Spleen (tissue), 11 donors: ENCODE data around the gene CHERP. TPM values are rescaled to one million over a fixed set of nuclear protein-coding genes. Genes with fewer than 3 reads are reported as not detected.

ENCODE experiments used
- DNase-seq: peaks from one replicate; pipeline ENCODE4 v3.0.0-alpha.2; 2020
- H3K27ac ChIP-seq, 8 donors: fragments of 200-600 bp; sonication (generic) in 7 of 8; 1 replicate in 4 of 8; 2 replicates in 4 of 8; pipeline versions ENCODE4 v1.5.0 to v1.8.0; 2016 to 2021; ENCODE audit warnings: inconsistent platforms in 4 of 8, mild to moderate bottlenecking in 4 of 8, moderate library complexity in 1 of 8
- H3K27me3 ChIP-seq, 7 donors: fragments of 200-600 bp; sonication (generic) in 6 of 7; replicated peaks in 1 of 7; 1 replicate in 4 of 7; 2 replicates in 3 of 7; pipeline versions ENCODE4 v1.5.0 to v1.8.0; 2016 to 2021; ENCODE audit warnings: inconsistent platforms in 3 of 7, mild to moderate bottlenecking in 1 of 7
- H3K36me3 ChIP-seq, 6 donors: fragments of 200-600 bp; sonication (generic) in 5 of 6; 1 replicate in 4 of 6; 2 replicates in 2 of 6; pipeline versions ENCODE4 v1.5.0 to v1.8.0; 2016 to 2021; ENCODE audit warnings: inconsistent platforms in 2 of 6
- H3K4me1 ChIP-seq, 6 donors: fragments of 200-600 bp; sonication (generic) in 5 of 6; 1 replicate in 3 of 6; 2 replicates in 3 of 6; pipeline versions ENCODE4 v1.5.0 to v1.8.0; 2016 to 2021; ENCODE audit warnings: inconsistent platforms in 3 of 6
- H3K4me3 ChIP-seq, 8 donors: fragments of 200-600 bp; sonication (generic) in 7 of 8; 1 replicate in 4 of 8; 2 replicates in 4 of 8; pipeline versions ENCODE4 v1.5.0 to v1.8.0; 2016 to 2021; ENCODE audit warnings: inconsistent platforms in 4 of 8, mild to moderate bottlenecking in 4 of 8, moderate library complexity in 2 of 8
- H3K9me3 ChIP-seq, 8 donors: fragments of 200-600 bp; sonication (generic) in 7 of 8; 1 replicate in 4 of 8; 2 replicates in 4 of 8; pipeline versions ENCODE4 v1.5.0 to v1.8.0; 2016 to 2021; ENCODE audit warnings: inconsistent platforms in 4 of 8
- POLR2A ChIP-seq, 3 donors: fragments of 450-650 bp; IDR thresholded peaks; one replicate each; pipeline ENCODE4 v1.5.1; 2017; ENCODE audit warnings: antibody characterized with exemption in 3 of 3, mild to moderate bottlenecking in 1 of 3
- POLR2AphosphoS5 ChIP-seq, 3 donors: sonication (generic); formaldehyde crosslinking; IDR thresholded peaks; one replicate each; pipeline ENCODE4 v1.5.1; 2017; ENCODE audit warnings: antibody characterized with exemption in 3 of 3
- WGBS, 5 donors: extraction: QIAGEN DNeasy Blood & Tissue Kit in 3 of 5; methylation state at CpG; one replicate each; pipeline versions ENCODE4 v1.1.5 to v1.1.7; 2013 to 2018; 5-methylcytosine and 5-hydroxymethylcytosine counted together
- intact Hi-C: fragments of 100-400 bp; cut with DNase I; formaldehyde crosslinking; loops from one replicate; pipeline ENCODE4 v1.15.0; 2023; ENCODE audit warnings: low total_unique reads
- polyA plus RNA-seq, 3 donors: library from polyadenylated mRNA; stranded (reverse); fragments of 200-250 nt; gene quantifications; one replicate each; pipeline ENCODE4 v1.2.1, GENCODE V29; 2013
- total RNA-seq, 7 donors: library from RNA; depleted of rRNA in 3 of 7; stranded (reverse); fragments of >200 nt in 3 of 7; fragmentation: NEBNext Ultra II Directional in 4 of 7; extraction: Animal tissue kit (Norgen Biotek cat#: 25700) in 4 of 7; gene quantifications; one replicate each; pipeline versions ENCODE4 v1.1.0 to v1.2.1, GENCODE V29; 2016 to 2021
- TF ChIP-seq, protein P1 (sequence below), 11 experiments: fragments of 200-600 bp in 7 of 11; fragments of 450-650 bp in 4 of 11; sonication (generic) in 4 of 11; IDR thresholded peaks in 8 of 11; conservative IDR thresholded peaks in 3 of 11; 1 replicate in 7 of 11; 2 replicates in 4 of 11; pipeline versions ENCODE4 v1.4.0 to v1.8.0; 2016 to 2021; ENCODE audit warnings: antibody characterized with exemption in 11 of 11, inconsistent platforms in 4 of 11, mild to moderate bottlenecking in 1 of 11
- donor health status: healthy with polysubstance abuse.
- donor health status: DM: no; HTN: no; CAD: no; lungs with moderate emphysema.
- donor health status: DM: no; HTN: no; CAD: no.
- donor health status: Bipolar disorder and iron deficiency.
- donor health status: healthy.
- donor health status: DM: no; HTN: no; CAD: no.
- donor health status: DM: yes; HTN: yes; CAD: no.

CHERP gene
- total and polyA plus RNA-seq, 10 donors = 14.3 to 55.6 (median 27.4) TPM

- WGBS, 5 donors = 90 to 97% (median 93%) methylated on average over 7 of the region's 7 CpGs
- intact Hi-C loops = no loop called here
- DNase-seq = no peak
- peaks cover 0 to 100% (median 75%) of the 10 kb centered on the region in 6 donors for H3K36me3 ChIP-seq
- no peaks in the 10 kb centered on the region for H3K9me3 ChIP-seq
- H3K27ac ChIP-seq = no peak overlapping the region
- no peaks in the 10 kb centered on the region for H3K27me3 ChIP-seq
- no peak overlapping the region for H3K4me3 ChIP-seq
- H3K4me1 ChIP-seq = peaks cover 0 to 30% (median 13%) of the 10 kb centered on the region in 6 donors
- TF ChIP-seq POLR2AphosphoS5 (IDR thresholded peaks at IDR 0.05) (no peak), POLR2A (IDR thresholded peaks at IDR 0.05) (no peak)
- TF ChIP-seq, protein P1, sequence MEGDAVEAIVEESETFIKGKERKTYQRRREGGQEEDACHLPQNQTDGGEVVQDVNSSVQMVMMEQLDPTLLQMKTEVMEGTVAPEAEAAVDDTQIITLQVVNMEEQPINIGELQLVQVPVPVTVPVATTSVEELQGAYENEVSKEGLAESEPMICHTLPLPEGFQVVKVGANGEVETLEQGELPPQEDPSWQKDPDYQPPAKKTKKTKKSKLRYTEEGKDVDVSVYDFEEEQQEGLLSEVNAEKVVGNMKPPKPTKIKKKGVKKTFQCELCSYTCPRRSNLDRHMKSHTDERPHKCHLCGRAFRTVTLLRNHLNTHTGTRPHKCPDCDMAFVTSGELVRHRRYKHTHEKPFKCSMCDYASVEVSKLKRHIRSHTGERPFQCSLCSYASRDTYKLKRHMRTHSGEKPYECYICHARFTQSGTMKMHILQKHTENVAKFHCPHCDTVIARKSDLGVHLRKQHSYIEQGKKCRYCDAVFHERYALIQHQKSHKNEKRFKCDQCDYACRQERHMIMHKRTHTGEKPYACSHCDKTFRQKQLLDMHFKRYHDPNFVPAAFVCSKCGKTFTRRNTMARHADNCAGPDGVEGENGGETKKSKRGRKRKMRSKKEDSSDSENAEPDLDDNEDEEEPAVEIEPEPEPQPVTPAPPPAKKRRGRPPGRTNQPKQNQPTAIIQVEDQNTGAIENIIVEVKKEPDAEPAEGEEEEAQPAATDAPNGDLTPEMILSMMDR (IDR thresholded peaks at IDR 0.05 in 8 of 11, conservative IDR thresholded peaks at IDR 0.05 in 3 of 11) = no peak
Observed at GRCh38 chr19:16564842-16565241, 22.6 kb upstream of the CHERP start.

GRCh38 chr19:16562608-16563025 is 20.4 kb upstream of the CHERP start:
- TF ChIP-seq POLR2AphosphoS5 (IDR thresholded peaks at IDR 0.05) = no peak

GRCh38 chr19:16561382-16561781 is 19.1 kb upstream of the CHERP start:
- H3K27ac ChIP-seq = no peak overlapping the region
- TF ChIP-seq POLR2AphosphoS5 (IDR thresholded peaks at IDR 0.05) (no peak), POLR2A (IDR thresholded peaks at IDR 0.05) (no peak)
- TF ChIP-seq, protein P1 (IDR thresholded peaks at IDR 0.05 in 8 of 11, conservative IDR thresholded peaks at IDR 0.05 in 3 of 11) = no peak
- intact Hi-C loops = no loop called here
- peaks cover 2 to 100% (median 64%) of the 10 kb centered on the region in 6 donors for H3K36me3 ChIP-seq
- 90 to 97% (median 95%) methylated on average over 8 of the region's 8 CpGs for WGBS, 5 donors
- no peak overlapping the region for H3K4me3 ChIP-seq
- peaks cover 0 to 14% (median 8%) of the 10 kb centered on the region in 6 donors for H3K4me1 ChIP-seq
- DNase-seq = no peak
- H3K9me3 ChIP-seq = no peaks in the 10 kb centered on the region
- no peaks in the 10 kb centered on the region for H3K27me3 ChIP-seq

More at GRCh38 chr19:16562608-16563025, 20.4 kb upstream of the CHERP start:
- peaks cover 2 to 100% (median 67%) of the 10 kb centered on the region in 6 donors for H3K36me3 ChIP-seq
- H3K27me3 ChIP-seq = no peaks in the 10 kb centered on the region
- WGBS, 5 donors = 95 to 97% (median 96%) methylated on average over 6 of the region's 6 CpGs
- no peaks in the 10 kb centered on the region for H3K9me3 ChIP-seq
- no peak overlapping the region for H3K4me3 ChIP-seq
- DNase-seq = no peak
- intact Hi-C loops = no loop called here
- peaks cover 0 to 21% (median 12%) of the 10 kb centered on the region in 6 donors for H3K4me1 ChIP-seq
- no peak overlapping the region for H3K27ac ChIP-seq

- WGBS, 5 donors = 92 to 96% (median 93%) methylated on average over 10 of the region's 10 CpGs
- intact Hi-C loops = no loop called here
- TF ChIP-seq, protein P1 (IDR thresholded peaks at IDR 0.05 in 8 of 11, conservative IDR thresholded peaks at IDR 0.05 in 3 of 11) = no peak
- TF ChIP-seq POLR2AphosphoS5 (IDR thresholded peaks at IDR 0.05) = no peak
- TF ChIP-seq POLR2A (IDR thresholded peaks at IDR 0.05) = no peak
Observed at GRCh38 chr19:16559780-16560276, 17.6 kb upstream of the CHERP start.

More at GRCh38 chr19:16559780-16560276, 17.6 kb upstream of the CHERP start:
- Histone ChIP-seq H3K36me3 (peaks cover 2 to 100% (median 68%) of the 10 kb centered on the region in 6 donors), H3K27ac (no peak overlapping the region), H3K27me3 (no peaks in the 10 kb centered on the region), H3K9me3 (no peaks in the 10 kb centered on the region), H3K4me3 (no peak overlapping the region), H3K4me1 (no peaks in the 10 kb centered on the region)
- no peak for DNase-seq
